Occipital lobe (tissue), 2 donors: ENCODE measurements around the gene SORBS2. TPM values are rescaled to one million over a fixed set of nuclear protein-coding genes. Genes with fewer than 3 reads are reported as not detected.
A peak's percentile ranks its signal among the peaks of the same experiment; 100 is the strongest.

Experiments
- DNase-seq: peaks from one replicate; lab custom pipeline; 2025; lab: John Stamatoyannopoulos, UW
- total RNA-seq: library from RNA; depleted of rRNA; stranded (reverse); fragments of >200 nt; gene quantifications from one replicate; pipeline ENCODE4 v1.2.3, GENCODE V29; 2014

Gene SORBS2
- total RNA-seq, 1 donor from 2014 or later: 66.8 TPM

DNA sequence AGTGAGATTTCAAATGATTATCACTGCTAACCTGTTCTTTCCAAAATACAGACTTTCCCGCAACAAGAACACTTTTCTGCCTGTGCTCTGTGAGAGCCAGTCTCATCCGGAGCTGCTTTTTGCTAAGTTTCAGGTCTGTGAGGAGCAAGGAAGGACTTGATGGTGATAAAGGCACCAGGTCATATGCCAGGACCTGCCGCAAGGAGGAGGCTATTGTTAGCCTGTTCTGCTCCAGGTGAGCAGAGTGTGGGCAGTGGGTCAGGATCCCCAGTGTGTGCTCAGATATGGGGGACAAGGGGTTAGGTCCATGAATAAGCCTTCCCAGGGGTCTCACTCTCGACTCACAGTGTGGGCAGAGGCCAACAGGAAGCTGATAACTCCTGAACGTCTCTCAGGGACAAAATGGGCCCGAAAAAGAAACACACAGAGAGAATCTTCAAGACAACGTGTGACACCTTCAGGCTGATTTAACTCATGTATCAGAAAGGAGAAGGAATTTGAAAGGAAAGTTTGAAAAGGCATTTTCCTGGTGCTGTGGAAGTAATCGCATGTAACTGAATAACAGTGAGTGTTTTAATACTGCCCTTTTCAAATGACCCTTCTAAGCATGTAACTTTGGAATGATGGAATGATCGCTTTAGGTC is 219.0 kb downstream of the SORBS2 start:
- no peak for DNase-seq

GRCh38 chr4:185592438-185592837 is 219.6 kb downstream of the SORBS2 start:
- no peak for DNase-seq

- DNase-seq: no peak
Observed at GRCh38 chr4:185591679-185592141, 220.3 kb downstream of the SORBS2 start.

GRCh38 chr4:185590982-185591381 is 221.0 kb downstream of the SORBS2 start:
- no peak for DNase-seq

DNA sequence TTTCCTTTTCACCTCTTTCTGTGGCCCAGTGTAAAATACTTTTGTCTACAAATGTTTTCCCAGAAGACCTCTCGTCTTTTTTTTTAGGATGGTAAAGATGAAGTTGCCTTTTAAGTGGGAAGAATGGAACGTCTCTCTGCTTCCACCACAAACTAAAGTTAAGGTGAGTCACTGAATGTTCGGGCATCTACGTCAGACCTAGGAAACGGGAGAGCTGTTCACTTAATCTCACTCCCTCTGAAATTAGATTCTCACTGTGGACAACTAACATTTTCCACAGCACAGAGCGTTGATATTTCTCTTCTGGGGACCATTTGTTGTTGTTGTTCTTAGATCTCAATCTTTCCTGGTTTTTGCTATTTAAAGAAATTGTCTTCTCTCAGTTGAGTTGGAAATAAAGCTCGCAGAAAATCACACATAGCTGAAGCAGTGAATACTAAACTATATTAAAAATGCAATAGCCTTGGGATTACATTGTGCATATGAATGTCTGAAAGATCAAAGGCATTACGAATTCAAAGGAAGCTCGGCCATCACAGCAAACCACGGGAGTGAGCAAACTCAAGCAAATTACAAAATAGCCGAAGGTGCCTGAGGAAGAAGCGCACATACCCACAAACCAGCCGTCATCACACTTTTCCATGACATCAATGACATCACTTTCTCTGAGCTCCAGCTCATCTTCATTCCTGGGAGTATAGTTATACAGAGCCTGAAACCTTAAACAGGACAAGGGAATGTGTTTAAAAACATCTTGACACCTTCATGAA is 222.7 kb downstream of the SORBS2 start:
- no peak for DNase-seq

- no peak for DNase-seq
Observed at GRCh38 chr4:185587427-185588161, 224.4 kb downstream of the SORBS2 start.

DNA sequence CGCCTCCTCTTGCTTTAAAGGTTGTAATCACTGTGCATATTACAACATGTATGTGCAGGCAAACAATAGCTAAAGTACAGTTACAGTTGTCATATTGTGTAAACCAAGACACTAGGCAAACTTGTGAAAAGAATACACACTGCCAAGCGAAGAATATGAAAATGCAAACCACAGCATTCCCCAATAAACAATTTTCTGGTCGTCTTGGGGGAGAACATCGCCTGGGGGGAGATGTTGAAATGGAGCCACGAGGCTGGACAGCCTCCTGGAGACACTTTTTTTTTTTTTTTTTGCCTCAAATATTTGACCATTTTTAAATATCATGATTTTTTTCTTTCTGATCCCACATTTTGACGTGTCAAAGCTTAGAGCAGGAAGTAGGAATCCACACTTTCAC is 225.0 kb downstream of the SORBS2 start:
- DNase-seq: no peak

DNA sequence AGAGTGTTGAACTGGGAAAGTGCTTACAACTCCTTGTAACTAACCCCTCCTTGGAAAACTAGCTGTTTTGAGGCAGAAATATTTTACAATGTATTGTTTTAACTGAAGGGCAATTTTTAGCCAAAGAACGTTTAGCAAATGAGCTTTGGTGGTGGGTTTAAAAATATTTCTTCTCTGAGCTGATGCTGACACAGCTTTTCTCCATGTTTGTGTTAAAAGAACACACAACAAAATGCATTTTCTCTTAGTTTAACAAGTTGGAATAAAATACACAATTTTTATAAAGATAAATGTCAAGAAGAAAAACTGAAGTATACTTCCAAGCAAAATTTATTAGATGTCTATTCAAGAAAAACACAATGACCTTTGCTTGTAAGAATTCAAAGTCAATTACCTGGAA is 226.8 kb downstream of the SORBS2 start:
- no peak for DNase-seq

DNA sequence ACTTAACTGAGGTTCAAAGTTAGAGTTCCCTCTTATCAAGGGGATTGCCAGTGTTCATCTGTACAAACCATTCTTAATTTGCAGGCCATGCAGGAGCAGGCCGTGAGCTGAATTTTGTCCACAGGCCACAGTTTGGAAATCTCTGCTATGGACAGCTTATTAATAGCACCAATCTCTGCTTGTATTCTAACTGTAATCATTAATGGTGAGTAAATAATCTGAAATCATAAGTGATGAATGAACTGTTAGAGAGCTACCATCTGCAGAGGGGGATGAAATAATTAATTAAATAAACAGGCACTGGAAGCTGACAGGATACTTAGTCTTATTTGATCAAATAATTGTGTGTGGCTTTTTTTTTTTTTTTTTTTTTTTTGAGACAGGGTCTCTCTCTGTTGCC is 228.2 kb downstream of the SORBS2 start:
- DNase-seq: no peak

GRCh38 chr4:185582651-185583400 is 229.2 kb downstream of the SORBS2 start:
- DNase-seq: no peak

DNA sequence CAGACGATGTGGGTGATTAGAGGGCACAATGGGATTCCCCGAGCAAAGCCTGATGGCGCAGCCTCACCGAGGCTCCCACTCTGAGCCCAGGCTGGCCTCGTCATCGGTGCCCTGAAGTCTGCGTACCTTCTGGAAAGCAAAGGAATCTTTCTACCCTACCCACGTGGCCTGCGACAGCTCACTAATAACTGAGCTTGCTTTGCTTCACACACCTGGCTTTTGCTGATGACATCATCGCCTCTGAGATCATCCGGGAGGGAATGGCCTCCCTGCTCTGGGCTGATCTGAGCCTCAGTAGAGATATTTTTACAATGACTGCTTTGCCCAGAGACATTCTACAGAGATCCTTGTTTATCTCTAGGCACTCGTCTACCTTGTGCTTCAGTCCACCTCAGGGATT is 231.3 kb downstream of the SORBS2 start:
- no peak for DNase-seq

- DNase-seq: no peak
Observed at GRCh38 chr4:185578284-185578683, 233.7 kb downstream of the SORBS2 start.

GRCh38 chr4:185576962-185577950 is 234.7 kb downstream of the SORBS2 start:
- DNase-seq: no peak

GRCh38 chr4:185576314-185576961 is 235.6 kb downstream of the SORBS2 start:
- no peak for DNase-seq

DNA sequence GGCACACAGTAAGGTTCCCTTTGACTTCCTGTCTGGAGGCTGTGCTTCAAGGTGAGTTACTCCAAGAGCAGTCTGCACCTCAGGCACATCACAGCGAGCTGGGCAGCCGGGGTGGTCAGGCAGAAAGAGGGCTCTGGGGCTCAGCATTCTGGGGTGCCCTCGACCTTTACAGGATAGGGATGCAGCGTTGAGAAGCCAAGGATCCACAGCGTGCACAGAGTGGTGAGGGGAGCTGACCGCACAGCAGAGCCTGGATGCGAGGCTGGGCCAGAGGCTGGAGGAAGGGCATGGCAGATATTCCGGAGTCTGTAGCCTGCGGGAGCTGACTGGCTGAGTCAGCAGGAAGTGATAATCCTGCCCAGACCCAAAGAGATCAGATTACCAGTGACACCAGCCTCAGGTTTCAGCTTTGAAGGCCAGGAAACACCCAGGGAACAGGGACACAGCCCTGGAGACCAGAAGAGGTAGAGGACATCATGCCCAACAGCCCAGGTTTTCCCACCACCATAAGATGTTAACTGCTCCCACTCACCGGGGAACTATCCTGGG is 238.3 kb downstream of the SORBS2 start:
- no peak for DNase-seq

- DNase-seq: no peak
Observed at GRCh38 chr4:185570727-185571126, 241.3 kb downstream of the SORBS2 start.

DNA sequence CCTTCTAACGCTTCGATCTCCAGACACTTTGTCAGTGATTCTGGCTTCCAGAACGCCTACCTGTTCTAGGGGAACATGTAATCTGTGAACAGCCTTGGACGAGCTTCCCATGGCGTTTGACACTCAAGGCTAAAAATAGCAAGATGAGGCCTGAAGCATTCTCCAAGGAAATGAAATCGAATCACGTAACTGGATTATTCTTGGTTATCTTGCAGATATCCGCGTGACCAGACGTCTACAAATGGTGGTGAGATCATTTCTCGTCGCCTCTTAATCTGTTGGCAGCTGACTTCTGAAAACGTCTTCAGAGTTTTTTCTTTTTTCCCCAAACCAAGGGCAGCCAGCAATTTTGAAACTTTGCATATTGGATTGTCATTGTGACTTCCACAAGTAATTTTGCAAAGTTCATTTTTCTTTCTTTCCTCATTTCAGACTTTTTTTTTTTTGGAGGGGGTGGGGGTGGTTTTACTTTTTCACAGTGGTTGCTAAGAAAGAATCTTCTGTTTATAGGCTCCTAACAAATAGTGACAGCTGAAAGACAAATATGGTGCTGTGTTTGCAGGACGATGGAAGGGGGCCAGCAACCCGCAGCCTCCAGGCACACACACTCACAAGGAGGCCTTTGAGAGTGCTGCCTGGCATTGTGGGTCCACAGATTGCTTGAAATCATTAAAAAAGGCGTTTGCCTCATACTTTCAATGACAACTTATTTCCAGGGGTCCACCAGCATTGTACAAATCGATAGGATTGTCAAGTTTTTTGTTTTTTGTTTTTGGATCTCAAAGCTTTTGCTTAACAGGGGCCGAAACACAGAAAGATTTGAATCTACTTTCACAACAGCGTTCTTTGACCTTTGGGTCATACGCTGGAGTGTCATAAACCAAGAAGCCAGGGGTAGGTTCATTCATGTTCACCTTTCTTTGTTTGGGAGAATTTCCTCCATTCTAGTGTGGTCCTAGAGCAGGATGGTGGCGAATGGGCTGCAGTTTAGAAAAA is 244.3 kb downstream of the SORBS2 start:
- peak; percentile 42 for DNase-seq

GRCh38 chr4:185566972-185567371 is 245.0 kb downstream of the SORBS2 start:
- no peak for DNase-seq
